MG63 (cell line): ENCODE results near the gene BLACAT1. TPM values are rescaled to one million over a fixed set of nuclear protein-coding genes. Genes with fewer than 3 reads are reported as not detected.
A peak's percentile ranks its signal among the peaks of the same experiment; 100 is the strongest.
"Not testable (repeated sequence)": the region's sequence is repeated elsewhere in the genome, so short reads cannot be mapped to it uniquely, and the experiment has no call there.

Source experiments
- DNase-seq: peaks from one replicate; pipeline ENCODE4 v3.0.0-alpha.2; 2020
- H3K27me3 ChIP-seq: fragments of 250-450 bp; sonication (Bioruptor Pico); 2 replicates; pipeline ENCODE4 v1.5.1; 2020; ENCODE audit warnings: mild to moderate bottlenecking, moderate library complexity
- H3K36me3 ChIP-seq: fragments of 250-450 bp; sonication (Bioruptor Pico); 2 replicates; pipeline ENCODE4 v1.5.1; 2020; ENCODE audit warnings: mild to moderate bottlenecking, moderate library complexity
- H3K4me3 ChIP-seq: fragments of 250-450 bp; sonication (Bioruptor Pico); 2 replicates; pipeline ENCODE4 v1.5.1; 2020; ENCODE audit warnings: mild to moderate bottlenecking, moderate library complexity
- H3K9me3 ChIP-seq: fragments of 250-450 bp; sonication (Bioruptor Pico); 2 replicates; pipeline ENCODE4 v1.5.1; 2020; ENCODE audit warnings: mild to moderate bottlenecking, moderate library complexity
- total RNA-seq: library from RNA; depleted of rRNA; stranded (reverse); fragments of >200 nt; shearing (Covaris generic); gene quantifications from 2 replicates; pipeline ENCODE4 v1.2.3, GENCODE V29; 2014; ENCODE audit warnings: low replicate concordance

BLACAT1 gene
- total RNA-seq, 1 experiment from 2014 or later: not detected

DNA sequence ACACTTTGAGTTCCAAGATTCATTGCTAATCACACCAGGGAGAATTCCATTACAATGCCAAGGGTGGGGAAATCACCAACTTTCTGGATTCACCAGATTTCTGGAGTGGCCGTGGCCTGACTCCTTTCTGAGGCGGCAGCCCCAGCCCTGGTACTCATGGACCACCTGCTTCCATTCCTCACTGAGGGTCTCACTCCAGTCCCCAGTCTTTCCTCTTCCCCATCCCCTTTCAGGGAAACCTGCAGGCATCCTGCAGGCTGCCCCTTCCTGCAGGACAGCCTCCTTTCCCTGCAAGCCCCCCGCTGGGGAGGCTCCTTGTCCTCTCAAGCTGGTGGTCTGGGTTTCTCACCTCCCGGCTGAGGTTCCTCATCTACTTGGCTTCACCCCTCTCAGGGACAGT, 35.9 kb upstream of the BLACAT1 start:
- Histone ChIP-seq H3K27me3 (no peaks in the 10 kb centered on the region), H3K4me3 (no peak overlapping the region), H3K9me3 (no peaks in the 10 kb centered on the region), H3K36me3 (no peaks in the 10 kb centered on the region)
- DNase-seq: peak; percentile 46

- Histone ChIP-seq H3K36me3 (no peaks in the 10 kb centered on the region), H3K9me3 (no peaks in the 10 kb centered on the region), H3K27me3 (peaks cover 2% of the 10 kb centered on the region), H3K4me3 (no peak overlapping the region)
- DNase-seq: peak; percentile 62
Measured at GRCh38 chr1:205488074-205488723, 32.4 kb upstream of the BLACAT1 start.

DNA sequence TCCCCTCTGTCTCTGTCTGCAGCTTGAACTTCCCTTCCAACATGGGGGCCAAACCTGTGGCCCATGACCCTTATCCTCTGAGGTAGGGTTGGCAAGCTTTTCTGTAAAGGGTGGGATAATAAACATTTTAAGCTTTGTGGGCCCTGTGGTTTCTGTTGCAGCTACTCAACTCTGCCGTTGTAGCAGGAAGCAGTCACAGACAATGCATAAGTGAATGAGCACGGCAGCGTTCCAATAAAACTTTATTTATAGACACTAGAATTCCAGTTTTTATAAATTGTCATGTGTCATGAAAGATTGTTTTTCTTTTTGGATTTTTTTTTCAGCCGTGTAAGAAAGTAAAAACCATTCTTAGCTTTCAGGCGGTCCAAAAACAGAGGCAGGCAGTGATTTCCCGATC, 30.4 kb upstream of the BLACAT1 start:
- no peaks in the 10 kb centered on the region for H3K36me3 ChIP-seq
- peaks cover 11% of the 10 kb centered on the region for H3K27me3 ChIP-seq
- no peak overlapping the region for H3K4me3 ChIP-seq
- DNase-seq: no peak
- H3K9me3 ChIP-seq: no peaks in the 10 kb centered on the region

- Histone ChIP-seq H3K4me3 (no peak overlapping the region), H3K36me3 (no peaks in the 10 kb centered on the region), H3K27me3 (peaks cover 11% of the 10 kb centered on the region), H3K9me3 (no peaks in the 10 kb centered on the region)
- peak; percentile 65 for DNase-seq
Measured at GRCh38 chr1:205484985-205485967, 29.4 kb upstream of the BLACAT1 start.

DNA sequence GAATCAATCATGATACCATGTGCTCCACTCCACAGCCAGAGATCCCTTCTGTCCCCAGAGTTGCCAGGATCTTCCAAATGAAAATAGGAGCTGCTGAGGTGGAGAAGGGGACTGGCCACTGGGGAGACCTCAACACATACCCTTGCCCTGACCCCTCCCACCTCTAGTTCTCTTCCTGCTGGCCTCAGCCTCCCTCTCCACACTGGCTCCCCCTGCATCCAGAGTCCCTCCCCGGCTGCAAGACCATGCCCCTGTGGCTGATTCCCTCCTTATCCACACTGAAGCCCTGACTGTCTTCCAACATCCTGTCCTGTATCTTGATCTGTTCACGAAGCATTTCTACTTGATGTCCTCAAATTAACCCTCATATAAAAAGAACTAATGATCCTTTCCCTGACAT, 27.5 kb upstream of the BLACAT1 start:
- Histone ChIP-seq H3K36me3 (no peaks in the 10 kb centered on the region), H3K9me3 (no peaks in the 10 kb centered on the region), H3K27me3 (peaks cover 11% of the 10 kb centered on the region), H3K4me3 (no peak overlapping the region)
- no peak for DNase-seq

DNA sequence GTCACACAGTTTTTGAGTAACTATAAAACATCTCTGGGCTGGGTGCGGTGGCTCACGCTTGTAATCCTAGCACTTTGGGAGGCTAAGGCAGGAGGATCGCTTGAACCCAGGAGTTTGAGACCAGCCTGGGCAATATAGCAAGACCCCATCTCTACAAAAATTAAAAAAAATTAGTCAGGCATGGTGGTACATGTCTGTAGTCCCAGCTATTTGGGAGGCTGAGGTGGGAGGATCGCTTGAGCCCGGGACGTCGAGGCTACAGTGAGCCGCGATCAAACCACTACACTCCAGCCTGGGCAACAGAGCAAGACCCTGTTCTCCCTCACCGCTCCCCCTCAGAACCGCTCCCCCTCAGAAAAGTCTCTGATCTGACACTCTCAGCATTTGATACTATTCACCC, 26.7 kb upstream of the BLACAT1 start:
- H3K36me3 ChIP-seq, H3K9me3 ChIP-seq, DNase-seq, H3K4me3 ChIP-seq: not testable (repeated sequence)
- peaks cover 11% of the 10 kb centered on the region for H3K27me3 ChIP-seq

- no peak for DNase-seq
- Histone ChIP-seq H3K27me3 (peaks cover 11% of the 10 kb centered on the region), H3K4me3 (no peak overlapping the region), H3K9me3 (no peaks in the 10 kb centered on the region), H3K36me3 (no peaks in the 10 kb centered on the region)
Measured at GRCh38 chr1:205481629-205482151, 25.8 kb upstream of the BLACAT1 start.

- no peaks in the 10 kb centered on the region; the same call in 1 of the 2 replicates for H3K9me3 ChIP-seq
- H3K36me3 ChIP-seq: no peaks in the 10 kb centered on the region
- H3K27me3 ChIP-seq: peaks cover 11% of the 10 kb centered on the region
- no peak overlapping the region for H3K4me3 ChIP-seq
- no peak for DNase-seq
Measured at GRCh38 chr1:205481218-205481617, 25.4 kb upstream of the BLACAT1 start.

GRCh38 chr1:205480349-205480985, 24.6 kb upstream of the BLACAT1 start:
- Histone ChIP-seq H3K27me3 (peaks cover 11% of the 10 kb centered on the region), H3K4me3 (no peak overlapping the region), H3K36me3 (no peaks in the 10 kb centered on the region), H3K9me3 (peaks cover 4% of the 10 kb centered on the region)
- no peak for DNase-seq

GRCh38 chr1:205478985-205479384, 23.1 kb upstream of the BLACAT1 start:
- DNase-seq, H3K4me3 ChIP-seq, H3K36me3 ChIP-seq: not testable (repeated sequence)
- Histone ChIP-seq H3K27me3 (peaks cover 11% of the 10 kb centered on the region), H3K9me3 (peaks cover 11% of the 10 kb centered on the region)

DNA sequence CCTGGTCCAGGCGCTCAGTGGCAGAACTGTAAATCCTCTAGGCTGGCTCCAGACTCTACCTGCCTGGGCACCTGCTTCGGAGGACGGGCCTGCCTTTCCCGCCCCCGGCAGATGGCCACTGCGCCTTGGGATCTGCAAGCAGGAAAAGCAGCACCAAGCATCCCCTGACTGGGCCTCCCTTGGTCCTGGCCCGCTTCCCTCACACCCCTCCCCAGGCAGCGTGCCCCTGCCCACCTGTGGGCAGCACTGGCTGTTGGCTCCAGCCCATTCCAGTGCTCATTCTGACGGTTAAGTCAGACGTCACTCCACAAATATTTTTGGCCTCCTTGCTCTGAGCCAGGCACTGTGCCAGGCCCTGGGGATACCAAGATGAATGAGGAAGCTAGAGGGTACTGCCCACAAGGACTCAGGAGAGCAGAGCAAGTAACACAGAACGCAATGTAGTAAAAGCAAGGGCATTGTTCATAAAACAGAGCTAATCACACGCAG, 22.0 kb upstream of the BLACAT1 start:
- peaks cover 11% of the 10 kb centered on the region for H3K9me3 ChIP-seq
- DNase-seq: peak; percentile 96
- no peaks in the 10 kb centered on the region for H3K36me3 ChIP-seq
- peaks cover 5% of the 10 kb centered on the region; the same call in 1 of the 2 replicates for H3K27me3 ChIP-seq
- H3K4me3 ChIP-seq: no peak overlapping the region

DNA sequence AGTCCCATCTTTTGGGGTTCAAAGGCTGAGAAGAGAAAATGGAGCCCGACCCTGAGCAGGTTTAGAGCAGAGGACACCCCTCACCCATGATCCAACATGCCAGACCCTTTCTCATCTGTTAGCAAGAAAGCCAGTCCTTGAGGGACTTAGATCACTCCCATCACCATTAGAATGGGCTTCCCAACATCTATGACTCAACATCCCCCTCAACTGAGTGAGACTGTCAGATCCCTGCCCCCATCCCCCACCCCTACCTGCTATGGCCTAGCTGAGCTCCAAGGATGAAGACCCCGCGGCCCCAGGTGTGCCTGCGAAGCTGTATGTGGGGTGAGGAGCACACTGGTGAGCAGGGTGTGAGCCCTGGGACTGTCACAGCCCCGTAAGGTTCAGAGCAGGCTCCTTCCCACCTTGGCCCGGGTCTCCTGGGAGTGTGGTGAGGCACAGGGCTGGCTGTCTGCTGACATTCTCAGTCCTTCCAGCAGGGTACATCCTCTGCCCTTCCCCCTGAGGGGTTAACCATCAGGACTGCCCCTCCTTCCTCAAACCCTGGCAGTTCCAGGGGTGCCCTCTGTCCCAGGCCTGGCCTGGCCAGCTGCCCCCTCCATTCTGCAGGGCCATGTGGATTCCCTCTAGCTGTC, 21.4 kb upstream of the BLACAT1 start:
- peak; percentile 41 for DNase-seq
- no peak overlapping the region for H3K4me3 ChIP-seq
- peaks cover 11% of the 10 kb centered on the region for H3K9me3 ChIP-seq
- H3K36me3 ChIP-seq: no peaks in the 10 kb centered on the region
- H3K27me3 ChIP-seq: no peaks in the 10 kb centered on the region; the same call in 1 of the 2 replicates

DNA sequence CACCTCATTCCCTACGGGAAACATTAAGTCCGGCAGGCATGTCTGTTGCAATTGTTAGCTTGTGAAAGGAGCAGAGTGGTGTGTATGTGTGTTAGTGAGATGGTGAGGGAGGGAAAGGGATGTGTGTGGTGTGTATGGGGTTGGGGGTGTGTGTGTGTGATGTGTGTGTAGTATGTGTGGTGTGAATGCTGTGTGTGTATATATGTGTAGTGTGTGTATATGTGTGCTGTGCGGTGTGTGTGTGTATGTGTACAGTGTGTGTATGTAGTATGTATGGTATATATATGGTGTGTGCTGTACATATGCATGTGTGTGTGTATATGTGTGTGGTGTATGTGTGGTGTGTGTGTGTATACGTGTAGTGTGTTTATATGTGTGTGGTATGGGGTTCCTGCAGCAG, 20.8 kb upstream of the BLACAT1 start:
- H3K27me3 ChIP-seq: no peaks in the 10 kb centered on the region; the same call in 1 of the 2 replicates
- H3K4me3 ChIP-seq: no peak overlapping the region
- DNase-seq: no peak
- H3K36me3 ChIP-seq: no peaks in the 10 kb centered on the region
- H3K9me3 ChIP-seq: peaks cover 11% of the 10 kb centered on the region

DNA sequence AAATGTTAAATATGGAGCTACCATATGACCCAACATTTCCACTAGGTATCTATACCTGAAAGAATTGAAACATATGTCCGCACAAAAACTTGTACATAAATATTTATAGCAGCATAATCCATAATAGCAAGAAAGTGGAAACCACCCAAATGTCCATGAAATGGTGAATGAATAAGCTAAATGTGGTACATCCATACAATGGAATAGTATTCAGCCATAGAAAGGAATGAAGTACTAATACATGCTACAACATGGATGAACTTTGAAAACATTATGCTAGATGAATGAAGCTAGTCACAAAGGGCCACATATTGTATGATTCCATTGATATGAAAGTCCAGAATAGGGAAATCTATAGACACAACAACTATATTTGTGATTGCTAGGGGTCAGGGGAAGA, 20.0 kb upstream of the BLACAT1 start:
- Histone ChIP-seq H3K27me3 (no peaks in the 10 kb centered on the region), H3K4me3 (no peak overlapping the region)
- DNase-seq: no peak

DNA sequence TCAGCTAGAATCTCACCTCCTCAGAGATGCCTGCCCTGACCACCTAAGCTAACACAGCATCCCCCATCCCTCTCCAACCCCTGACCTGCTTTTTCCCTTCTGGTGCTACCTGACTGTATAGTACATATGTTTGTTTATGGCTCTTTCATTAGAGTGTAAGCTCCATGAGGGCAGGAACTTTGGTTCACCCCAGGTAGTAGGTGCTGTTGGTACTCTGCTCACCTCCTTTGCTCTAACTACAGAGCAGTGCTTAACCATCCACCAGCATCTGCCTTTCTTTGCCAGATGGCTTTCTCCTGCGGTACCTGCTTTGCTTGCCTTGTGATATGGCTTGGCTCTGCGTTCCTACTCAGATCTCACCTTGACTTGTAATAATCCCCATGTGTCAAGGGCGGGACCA, 18.7 kb upstream of the BLACAT1 start:
- DNase-seq: no peak
- H3K4me3 ChIP-seq: no peak overlapping the region
- H3K27me3 ChIP-seq: no peaks in the 10 kb centered on the region
- H3K36me3 ChIP-seq: no peaks in the 10 kb centered on the region
- peaks cover 11% of the 10 kb centered on the region for H3K9me3 ChIP-seq

More for the DNA sequence above, 20.0 kb upstream of the BLACAT1 start:
- Histone ChIP-seq H3K9me3 (peaks cover 11% of the 10 kb centered on the region), H3K36me3 (no peaks in the 10 kb centered on the region)

DNA sequence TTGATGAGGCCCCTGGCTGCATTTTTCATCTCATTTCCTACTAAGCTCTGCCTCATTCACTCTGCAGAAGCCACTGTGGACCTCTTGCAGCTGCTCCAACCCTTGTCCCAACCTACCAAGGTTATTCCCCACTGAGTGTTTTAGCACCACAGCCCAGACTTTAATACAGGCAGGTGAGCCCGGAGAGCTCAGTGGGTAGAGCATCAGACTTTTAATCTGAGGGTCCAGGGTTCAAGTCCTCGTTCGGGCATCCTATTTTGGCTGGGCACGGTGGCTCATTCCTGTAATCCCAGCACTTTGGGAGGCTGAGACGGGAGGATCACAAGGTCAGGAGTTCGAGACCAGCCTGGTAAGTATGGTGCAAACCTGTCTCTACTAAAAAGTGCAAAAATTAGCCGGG, 18.1 kb upstream of the BLACAT1 start:
- H3K27me3 ChIP-seq: peaks cover 2% of the 10 kb centered on the region; the same call in 1 of the 2 replicates
- DNase-seq: no peak
- H3K36me3 ChIP-seq: no peaks in the 10 kb centered on the region
- peaks cover 11% of the 10 kb centered on the region for H3K9me3 ChIP-seq
- no peak overlapping the region for H3K4me3 ChIP-seq
